Tibial nerve (tissue), 4 donors: Measurements from ENCODE around the gene RPS6KB1.

Experiments used
- CTCF ChIP-seq, 5 experiments: fragments of 200-600 bp in 3 of 5; fragments of 450-650 bp in 2 of 5; sonication (generic) in 3 of 5; IDR thresholded peaks; one replicate each; pipeline ENCODE4 v1.5.1; 2016 to 2019; ENCODE audit warnings: antibody characterized with exemption in 5 of 5, mild to moderate bottlenecking in 3 of 5, moderate library complexity in 2 of 5
- EP300 ChIP-seq, 2 donors: sonication (generic); formaldehyde crosslinking; IDR thresholded peaks; one replicate each; pipeline ENCODE4 v1.6.1; 2017; ENCODE audit warnings: antibody characterized with exemption in 2 of 2, mild to moderate bottlenecking in 1 of 2
- POLR2A ChIP-seq, 2 donors: fragments of 450-650 bp; IDR thresholded peaks; one replicate each; pipeline ENCODE4 v1.6.1; 2017; ENCODE audit warnings: antibody characterized with exemption in 2 of 2, mild to moderate bottlenecking in 2 of 2, moderate library complexity in 2 of 2

GRCh38 chr17:59877965-59878364 is 15.0 kb upstream of the RPS6KB1 start:
- no peak for TF ChIP-seq EP300 (IDR thresholded peaks at IDR 0.05)
- TF ChIP-seq CTCF (IDR thresholded peaks at IDR 0.05) = no peak
- TF ChIP-seq POLR2A (IDR thresholded peaks at IDR 0.05) = no peak
